Measurements from ENCODE around the gene TPP1. TPM values are rescaled to one million over a fixed set of nuclear protein-coding genes. Genes with fewer than 3 reads are reported as not detected.

TPP1 gene
- total RNA-seq, 3 donors from 2014 or later = 27.2 to 71.4 (median 38.2) TPM

DNA sequence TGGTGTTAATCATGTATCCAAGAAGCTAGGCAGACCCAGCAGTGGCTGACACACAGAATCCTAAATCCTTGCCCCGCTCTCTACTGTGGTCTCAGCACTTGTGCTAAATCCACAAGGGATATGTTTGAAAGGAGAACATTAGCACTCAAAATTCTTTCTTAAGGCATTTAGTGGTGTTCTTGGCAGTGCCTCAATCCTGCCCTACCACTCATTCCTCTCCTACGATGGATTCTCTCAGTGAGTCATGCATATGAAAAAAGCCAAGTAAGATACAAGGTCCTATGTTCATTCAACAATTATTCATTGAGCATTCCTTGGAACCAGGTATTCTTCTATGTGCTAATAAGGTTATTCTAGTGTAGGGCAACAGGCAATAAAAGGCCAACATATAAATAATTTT is 47.0 kb downstream of the TPP1 start:
- Histone ChIP-seq H3K27me3 (no peaks in the 10 kb centered on the region), H3K9me3 (no peaks in the 10 kb centered on the region), H3K4me3 (no peak overlapping the region), H3K4me1 (peaks cover 0 to 1% of the 10 kb centered on the region in 2 donors), H3K27ac (no peak overlapping the region), H3K36me3 (no peaks in the 10 kb centered on the region)
- intact Hi-C loops (cut with DNase I; ENCODE audit: low total_unique reads) = no loop called here
- TF ChIP-seq POLR2A (IDR thresholded peaks at IDR 0.05) (no peak), POLR2AphosphoS5 (IDR thresholded peaks at IDR 0.05) (no peak)
- TF ChIP-seq, protein P1, sequence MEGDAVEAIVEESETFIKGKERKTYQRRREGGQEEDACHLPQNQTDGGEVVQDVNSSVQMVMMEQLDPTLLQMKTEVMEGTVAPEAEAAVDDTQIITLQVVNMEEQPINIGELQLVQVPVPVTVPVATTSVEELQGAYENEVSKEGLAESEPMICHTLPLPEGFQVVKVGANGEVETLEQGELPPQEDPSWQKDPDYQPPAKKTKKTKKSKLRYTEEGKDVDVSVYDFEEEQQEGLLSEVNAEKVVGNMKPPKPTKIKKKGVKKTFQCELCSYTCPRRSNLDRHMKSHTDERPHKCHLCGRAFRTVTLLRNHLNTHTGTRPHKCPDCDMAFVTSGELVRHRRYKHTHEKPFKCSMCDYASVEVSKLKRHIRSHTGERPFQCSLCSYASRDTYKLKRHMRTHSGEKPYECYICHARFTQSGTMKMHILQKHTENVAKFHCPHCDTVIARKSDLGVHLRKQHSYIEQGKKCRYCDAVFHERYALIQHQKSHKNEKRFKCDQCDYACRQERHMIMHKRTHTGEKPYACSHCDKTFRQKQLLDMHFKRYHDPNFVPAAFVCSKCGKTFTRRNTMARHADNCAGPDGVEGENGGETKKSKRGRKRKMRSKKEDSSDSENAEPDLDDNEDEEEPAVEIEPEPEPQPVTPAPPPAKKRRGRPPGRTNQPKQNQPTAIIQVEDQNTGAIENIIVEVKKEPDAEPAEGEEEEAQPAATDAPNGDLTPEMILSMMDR (IDR thresholded peaks at IDR 0.05) = no peak
- DNase-seq (ENCODE audit: low spot score in 2 of 2) = no peak

DNA sequence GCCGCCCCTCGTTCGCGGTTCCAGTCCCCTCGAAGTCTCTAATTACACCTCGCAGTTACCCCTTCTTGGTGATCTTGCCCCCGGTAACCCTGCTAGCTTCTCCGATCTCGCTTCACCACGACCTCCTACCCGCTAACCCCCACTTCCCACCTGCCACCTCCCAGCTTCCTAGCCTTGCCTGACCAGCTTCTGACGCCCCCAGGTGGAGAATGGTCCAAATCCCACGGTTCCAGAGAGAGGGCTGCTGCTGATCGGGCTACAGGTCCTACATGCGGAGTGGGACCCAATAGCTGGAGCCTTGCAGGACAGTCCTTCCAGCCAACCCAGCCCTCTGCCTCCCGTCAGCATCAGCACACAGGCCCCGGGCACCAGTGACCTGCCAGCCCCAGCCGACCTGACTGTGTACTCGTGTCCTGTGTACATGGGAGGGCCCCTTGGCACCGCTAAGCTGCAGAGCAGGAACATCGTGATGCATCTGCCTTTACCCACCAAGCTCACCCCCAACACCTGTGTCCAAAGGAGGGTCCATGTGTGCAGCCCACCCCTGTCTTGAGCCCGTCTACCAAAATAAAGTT is 47.7 kb downstream of the TPP1 start:
- Histone ChIP-seq H3K36me3 (no peaks in the 10 kb centered on the region), H3K27ac (no peak overlapping the region), H3K4me1 (no peaks in the 10 kb centered on the region), H3K27me3 (no peaks in the 10 kb centered on the region), H3K9me3 (no peaks in the 10 kb centered on the region), H3K4me3 (no peak overlapping the region)
- no peak for DNase-seq (ENCODE audit: low spot score in 2 of 2)
- intact Hi-C loops (cut with DNase I; ENCODE audit: low total_unique reads) = no loop called here
- TF ChIP-seq POLR2AphosphoS5 (IDR thresholded peaks at IDR 0.05) (no peak), POLR2A (IDR thresholded peaks at IDR 0.05) (no peak)
- TF ChIP-seq, protein P1 (IDR thresholded peaks at IDR 0.05) = no peak

DNA sequence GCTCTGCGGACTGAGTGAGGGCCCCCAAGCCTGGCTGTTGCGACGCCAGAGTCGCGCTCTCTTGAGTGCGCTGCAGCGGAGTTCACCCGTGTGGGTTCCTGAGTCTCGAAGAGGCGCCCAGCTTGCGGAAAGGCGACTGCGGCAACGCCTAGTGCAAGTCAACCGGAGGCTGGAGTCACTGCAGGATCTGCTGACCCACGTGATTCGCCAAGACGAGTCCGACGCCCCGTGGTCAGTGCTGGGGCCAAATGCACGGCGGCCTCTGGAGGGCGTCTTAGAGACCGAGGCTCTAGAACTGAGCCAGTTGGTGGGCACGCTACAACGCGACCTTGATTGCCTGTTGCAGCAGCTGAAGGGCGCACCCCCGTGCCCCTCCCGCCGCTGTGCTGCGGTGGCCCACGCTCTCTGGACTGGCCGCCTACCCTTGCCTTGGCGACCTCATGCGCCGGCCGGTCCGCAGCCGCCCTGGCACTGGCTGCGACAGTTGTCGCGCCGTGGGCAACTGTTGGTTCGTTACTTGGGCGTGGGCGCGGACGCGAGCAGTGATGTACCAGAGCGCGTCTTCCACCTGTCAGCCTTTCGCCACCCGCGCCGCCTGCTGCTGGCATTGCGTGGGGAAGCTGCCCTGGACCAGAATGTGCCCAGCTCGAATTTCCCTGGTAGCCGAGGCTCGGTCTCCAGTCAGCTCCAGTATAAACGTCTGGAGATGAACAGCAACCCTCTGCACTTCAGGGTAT is 48.4 kb downstream of the TPP1 start:
- TF ChIP-seq POLR2A (IDR thresholded peaks at IDR 0.05) (no peak), POLR2AphosphoS5 (IDR thresholded peaks at IDR 0.05) (no peak)
- TF ChIP-seq, protein P1 (IDR thresholded peaks at IDR 0.05) = no peak

DNA sequence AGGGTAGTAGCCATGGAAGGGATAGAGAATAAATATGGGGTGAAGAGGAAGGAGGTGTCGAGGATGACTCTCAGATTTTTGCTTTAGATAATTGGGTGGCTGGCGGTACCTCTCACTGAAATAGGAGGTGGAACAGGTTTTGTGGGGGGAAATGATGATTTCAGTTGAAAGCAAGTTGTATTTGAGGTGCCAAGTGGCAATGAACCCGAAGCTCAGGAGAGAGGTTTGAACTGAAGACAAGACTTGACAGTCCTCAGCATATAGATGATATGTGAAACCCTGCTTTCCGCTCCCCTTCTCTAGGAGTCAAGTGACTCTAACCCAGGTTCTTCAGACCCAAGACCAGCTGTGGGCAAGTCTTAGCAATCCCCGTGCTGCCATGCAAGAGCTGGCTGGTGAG is 49.5 kb downstream of the TPP1 start:
- no peaks in the 10 kb centered on the region for H3K27me3 ChIP-seq
- H3K4me1 ChIP-seq = no peaks in the 10 kb centered on the region
- H3K9me3 ChIP-seq = no peaks in the 10 kb centered on the region
- H3K4me3 ChIP-seq = no peak overlapping the region
- no peaks in the 10 kb centered on the region for H3K36me3 ChIP-seq
- no peak for DNase-seq (ENCODE audit: low spot score in 2 of 2)
- TF ChIP-seq POLR2AphosphoS5 (IDR thresholded peaks at IDR 0.05) = no peak
- TF ChIP-seq POLR2A (IDR thresholded peaks at IDR 0.05) = no peak
- TF ChIP-seq, protein P1 (IDR thresholded peaks at IDR 0.05) = no peak
- intact Hi-C loops (cut with DNase I; ENCODE audit: low total_unique reads) = no loop called here
- H3K27ac ChIP-seq = no peak overlapping the region

More for the DNA sequence above, 48.4 kb downstream of the TPP1 start:
- no peak for DNase-seq (ENCODE audit: low spot score in 2 of 2)
- H3K4me1 ChIP-seq = no peaks in the 10 kb centered on the region
- H3K9me3 ChIP-seq = no peaks in the 10 kb centered on the region
- no peak overlapping the region for H3K4me3 ChIP-seq
- intact Hi-C loops (cut with DNase I; ENCODE audit: low total_unique reads) = no loop called here
- H3K36me3 ChIP-seq = no peaks in the 10 kb centered on the region
- H3K27me3 ChIP-seq = no peaks in the 10 kb centered on the region
- no peak overlapping the region for H3K27ac ChIP-seq

DNA sequence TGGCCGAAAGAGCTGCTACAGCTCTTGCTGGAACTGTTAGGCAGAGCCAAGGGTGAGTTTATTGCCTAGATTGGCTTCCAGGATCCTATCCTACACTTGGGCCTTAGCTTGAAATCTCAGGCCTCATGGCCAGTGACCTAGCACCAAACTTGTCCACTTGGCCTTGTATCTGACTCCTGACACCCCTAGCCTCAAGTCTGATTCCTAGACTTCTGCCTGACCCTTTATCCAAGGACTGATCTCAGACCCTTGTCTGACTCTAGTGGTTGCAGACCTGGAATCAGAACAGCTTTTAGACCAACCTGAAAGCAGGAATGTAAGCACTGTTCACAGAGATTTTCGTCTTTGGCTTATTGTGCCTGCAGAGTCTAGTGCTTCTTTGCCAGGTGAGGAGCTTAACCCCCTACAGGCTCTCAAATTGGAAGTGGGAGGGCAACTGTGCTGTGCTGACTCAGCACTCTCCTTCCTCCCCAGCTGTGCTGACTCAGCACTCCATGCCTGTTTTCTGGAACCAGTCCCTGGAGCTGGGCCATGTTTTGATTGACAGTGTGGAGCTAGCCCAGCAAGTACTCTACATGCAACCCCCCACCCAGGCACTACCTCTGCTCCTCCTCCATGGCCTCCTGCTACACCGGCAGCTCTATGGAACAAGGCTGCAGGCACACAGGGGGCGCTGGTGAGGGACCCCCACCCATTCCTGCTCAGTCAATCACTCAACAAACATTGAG is 50.9 kb downstream of the TPP1 start:
- DNase-seq (ENCODE audit: low spot score in 2 of 2) = peak in 1 of 2 donors; percentile 69
- TF ChIP-seq, protein P1 (IDR thresholded peaks at IDR 0.05) = no peak
- TF ChIP-seq POLR2A (IDR thresholded peaks at IDR 0.05) (no peak), POLR2AphosphoS5 (IDR thresholded peaks at IDR 0.05) (no peak)
- Histone ChIP-seq H3K9me3 (no peaks in the 10 kb centered on the region), H3K4me1 (no peaks in the 10 kb centered on the region), H3K4me3 (no peak overlapping the region), H3K27ac (no peak overlapping the region), H3K36me3 (no peaks in the 10 kb centered on the region), H3K27me3 (no peaks in the 10 kb centered on the region)
- intact Hi-C loops (cut with DNase I; ENCODE audit: low total_unique reads) = no loop called here

All from breast epithelium (tissue), 4 donors.